Gastrocnemius medialis (tissue), 4 donors: Measurements from ENCODE around the gene NUDT6. TPM values are rescaled to one million over a fixed set of nuclear protein-coding genes. Genes with fewer than 3 reads are reported as not detected.
"Not testable (repeated sequence)": the region's sequence is repeated elsewhere in the genome, so short reads cannot be mapped to it uniquely, and the experiment has no call there.

Source experiments
- ATAC-seq, 2 donors: fragments of 150-250 bp; one replicate each; pipeline ENCODE4 v1.9.1; 2016
- DNase-seq, 2 donors: peaks; one replicate each; pipeline ENCODE4 v3.0.0-alpha.2; 2019
- H3K27ac ChIP-seq, 4 donors: fragments of 200-600 bp; sonication (generic); 1 replicate in 1 of 4; 2 replicates in 3 of 4; pipeline ENCODE4 v1.5.1; 2016 to 2018; ENCODE audit warnings: mild to moderate bottlenecking in 2 of 4, moderate library complexity in 1 of 4
- H3K27me3 ChIP-seq, 3 donors: fragments of 200-600 bp; sonication (generic) in 2 of 3; 1 replicate in 1 of 3; 2 replicates in 2 of 3; pipeline versions ENCODE4 v1.5.1 to v1.6.0; 2016 to 2019; ENCODE audit warnings: mild to moderate bottlenecking in 1 of 3, moderate library complexity in 1 of 3
- H3K36me3 ChIP-seq, 2 donors: fragments of 200-600 bp; sonication (generic) in 1 of 2; one replicate each; pipeline ENCODE4 v1.5.1; 2017 to 2018
- H3K4me1 ChIP-seq, 2 donors: fragments of 200-600 bp; sonication (generic) in 1 of 2; one replicate each; pipeline ENCODE4 v1.5.1; 2016 to 2017; ENCODE audit warnings: mild to moderate bottlenecking in 2 of 2
- H3K4me3 ChIP-seq, 4 donors: fragments of 200-600 bp; sonication (generic) in 3 of 4; 1 replicate in 1 of 4; 2 replicates in 3 of 4; pipeline ENCODE4 v1.5.1; 2016 to 2019; ENCODE audit warnings: mild to moderate bottlenecking in 2 of 4
- H3K9me3 ChIP-seq, 3 donors: fragments of 200-600 bp; sonication (generic) in 2 of 3; 1 replicate in 1 of 3; 2 replicates in 2 of 3; pipeline ENCODE4 v1.5.1; 2016 to 2019
- CTCF ChIP-seq, 5 experiments: fragments of 450-650 bp in 3 of 5; fragments of 200-600 bp in 2 of 5; sonication (generic) in 2 of 5; IDR thresholded peaks in 4 of 5; conservative IDR thresholded peaks in 1 of 5; 1 replicate in 4 of 5; 2 replicates in 1 of 5; pipeline ENCODE4 v1.5.1; 2016 to 2019; ENCODE audit warnings: antibody characterized with exemption in 5 of 5, mild to moderate bottlenecking in 3 of 5, moderate library complexity in 3 of 5
- POLR2A ChIP-seq, 2 donors: fragments of 450-650 bp; IDR thresholded peaks; one replicate each; pipeline ENCODE4 v1.6.1; 2017; ENCODE audit warnings: antibody characterized with exemption in 2 of 2, mild to moderate bottlenecking in 2 of 2, moderate library complexity in 2 of 2
- in situ Hi-C, 4 donors: fragments of 200-750 bp; cut with MboI; loops; one replicate each; pipeline versions ENCODE4 v1.15.0 to v1.8.0; 2017; ENCODE audit warnings: low sequenced_read_pairs in 4 of 4
- intact Hi-C: fragments of 100-400 bp; cut with DNase I; formaldehyde crosslinking; loops from one replicate; pipeline ENCODE4 v1.15.1; 2023; ENCODE audit warnings: low total_unique reads
- total RNA-seq, 4 donors: library from RNA; depleted of rRNA; stranded (reverse); fragments of >200 nt; gene quantifications; one replicate each; pipeline versions ENCODE4 v1.1.0 to v1.2.3, GENCODE V29; 2016

Gene NUDT6
- total RNA-seq, 4 donors from 2014 or later = 2.0 to 4.0 (median 2.6) TPM

- intact Hi-C loops (no loop called here), in situ Hi-C loops (no loop called here)
- no peak for ATAC-seq
Measured at GRCh38 chr4:122845760-122846159, 76.6 kb downstream of the NUDT6 start.

GRCh38 chr4:122845066-122845465, 77.3 kb downstream of the NUDT6 start:
- no peak for ATAC-seq
- TF ChIP-seq CTCF (IDR thresholded peaks at IDR 0.05 in 4 of 5, conservative IDR thresholded peaks at IDR 0.05 in 1 of 5) (no peak), POLR2A (IDR thresholded peaks at IDR 0.05) (no peak)
- in situ Hi-C loops = no loop called here
- Histone ChIP-seq H3K9me3 (no peaks in the 10 kb centered on the region), H3K36me3 (no peaks in the 10 kb centered on the region), H3K27ac (no peak overlapping the region), H3K4me3 (no peak overlapping the region), H3K27me3 (no peaks in the 10 kb centered on the region), H3K4me1 (no peaks in the 10 kb centered on the region)
- intact Hi-C loops = no loop called here
- DNase-seq = no peak

More at GRCh38 chr4:122845760-122846159, 76.6 kb downstream of the NUDT6 start:
- Histone ChIP-seq H3K9me3 (no peaks in the 10 kb centered on the region), H3K4me3 (no peak overlapping the region), H3K4me1 (no peaks in the 10 kb centered on the region), H3K36me3 (no peaks in the 10 kb centered on the region), H3K27ac (no peak overlapping the region), H3K27me3 (no peaks in the 10 kb centered on the region)
- DNase-seq = no peak
- TF ChIP-seq CTCF (IDR thresholded peaks at IDR 0.05 in 4 of 5, conservative IDR thresholded peaks at IDR 0.05 in 1 of 5) (no peak), POLR2A (IDR thresholded peaks at IDR 0.05) (no peak)

- H3K27ac ChIP-seq, intact Hi-C loops, H3K9me3 ChIP-seq, H3K27me3 ChIP-seq, H3K36me3 ChIP-seq, DNase-seq, H3K4me1 ChIP-seq, in situ Hi-C loops, H3K4me3 ChIP-seq, ATAC-seq: not testable (repeated sequence)
Measured at GRCh38 chr4:122844391-122844790, 78.0 kb downstream of the NUDT6 start.

GRCh38 chr4:122842984-122843531, 79.3 kb downstream of the NUDT6 start:
- peaks cover 0 to 2% of the 10 kb centered on the region in 2 donors for H3K4me1 ChIP-seq
- no peaks in the 10 kb centered on the region for H3K27me3 ChIP-seq
- no peaks in the 10 kb centered on the region for H3K36me3 ChIP-seq
- intact Hi-C loops (no loop called here), in situ Hi-C loops (no loop called here)
- TF ChIP-seq CTCF (IDR thresholded peaks at IDR 0.05 in 4 of 5, conservative IDR thresholded peaks at IDR 0.05 in 1 of 5) = no peak
- TF ChIP-seq POLR2A (IDR thresholded peaks at IDR 0.05) = no peak
- no peak for DNase-seq
- H3K4me3 ChIP-seq = no peak overlapping the region
- H3K27ac ChIP-seq = no peak overlapping the region
- ATAC-seq = no peak
- no peaks in the 10 kb centered on the region for H3K9me3 ChIP-seq

Other genes starting within 250 kb of the NUDT6 start
- gene BBS12, start 189.9 kb downstream of the NUDT6 start, total RNA-seq = 1 to 10 TPM in 3 of 4 donors, under 1 TPM in 1; 0.61 to 1.9 (median 1.3) TPM
- 1 to 10 TPM; 1.5 to 3.5 (median 1.9) TPM for gene FGF2, start 95.8 kb downstream of the NUDT6 start, total RNA-seq